ENCODE results near the gene TFF1.
"Not testable (repeated sequence)": the region's sequence is repeated elsewhere in the genome, so short reads cannot be mapped to it uniquely, and the experiment has no call there.

TFF1 gene

GRCh38 chr21:42366292-42367010 lies at the start of gene TFF1:
Gene TFF1 (minus strand): TSS chr21:42366535. CDS start chr21:42366495, 40 bp downstream.
- no peak for DNase-seq

DNA sequence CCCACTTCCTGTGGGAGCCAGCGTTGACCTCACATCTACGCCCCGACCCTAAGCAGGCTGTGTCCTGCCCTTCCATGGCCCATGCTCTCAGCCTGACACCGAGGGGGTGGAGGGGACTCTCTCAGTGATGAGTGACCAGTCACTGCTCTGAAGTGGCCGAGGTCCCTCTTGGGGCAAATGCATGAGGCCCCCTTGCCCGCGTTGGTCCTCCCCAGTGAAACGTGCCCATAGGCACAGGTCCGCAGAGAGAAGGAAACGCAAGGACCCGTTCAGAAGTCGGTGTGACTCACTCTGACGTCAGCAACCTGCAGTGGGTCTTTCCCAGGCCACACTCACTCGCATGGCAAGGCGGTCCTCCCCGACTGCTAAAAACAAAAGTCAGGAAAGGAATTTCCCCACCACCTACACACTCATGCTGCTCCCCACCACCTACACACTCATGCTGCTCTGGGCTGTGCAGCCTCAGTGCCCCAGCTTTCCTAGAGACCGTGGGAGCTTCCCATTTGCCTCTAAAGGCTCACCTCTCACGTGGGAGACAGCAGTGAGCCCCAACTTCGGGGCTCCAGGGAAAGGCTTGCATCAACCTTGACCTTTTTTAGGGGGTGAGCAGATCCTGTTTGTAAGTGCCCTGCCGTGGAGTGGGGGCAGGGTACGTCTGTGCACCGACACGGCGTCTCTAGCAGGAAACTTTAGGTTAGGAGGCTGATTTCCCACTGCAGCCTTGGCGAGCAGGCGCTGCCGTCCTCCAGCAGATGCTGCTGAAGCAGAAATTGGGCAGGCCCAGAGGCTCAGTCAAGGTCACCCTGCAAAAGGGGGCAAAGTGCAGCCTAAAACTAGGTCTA lies 48.8 kb upstream of the TFF1 start:
- DNase-seq, result peak; percentile 7

DNA sequence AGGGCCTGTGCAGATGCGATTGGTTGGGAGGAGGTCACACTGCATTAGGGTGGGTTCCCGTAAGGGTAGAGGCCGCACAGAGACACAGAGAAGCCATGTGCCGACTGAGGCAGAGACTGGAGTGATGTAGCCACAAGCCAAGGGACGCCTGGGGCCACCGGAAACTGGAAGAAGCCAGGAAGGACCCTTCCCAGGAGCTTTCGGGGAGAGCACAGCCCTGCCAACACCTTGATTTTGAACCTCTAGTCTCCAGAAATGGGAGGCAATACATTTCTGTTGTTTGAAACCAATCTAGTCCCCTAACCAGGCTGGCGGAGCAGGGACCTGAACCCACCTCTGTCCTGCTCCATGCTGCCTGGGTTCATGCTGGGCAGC lies 48.2 kb upstream of the TFF1 start:
- DNase-seq, result no peak

DNA sequence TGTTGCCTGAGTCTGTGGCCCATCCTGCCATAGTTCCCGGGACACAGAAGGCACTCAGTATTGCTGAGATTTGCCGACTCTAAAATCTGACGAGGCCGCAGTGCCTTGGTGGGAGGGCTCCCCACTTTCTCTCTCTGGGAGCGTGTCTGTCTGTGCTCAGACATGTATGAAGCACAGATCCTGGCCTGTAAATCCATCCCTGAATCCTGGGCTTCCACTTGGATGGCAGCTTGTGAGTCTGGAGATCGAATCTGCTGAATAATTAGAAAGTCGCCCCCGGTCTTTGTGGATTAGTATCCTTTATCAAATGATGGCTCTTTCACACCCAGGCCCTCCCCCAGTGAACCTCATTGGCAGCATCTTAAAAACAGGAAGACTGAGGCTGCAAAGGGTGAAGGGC lies 47.7 kb upstream of the TFF1 start:
- DNase-seq, result no peak

DNA sequence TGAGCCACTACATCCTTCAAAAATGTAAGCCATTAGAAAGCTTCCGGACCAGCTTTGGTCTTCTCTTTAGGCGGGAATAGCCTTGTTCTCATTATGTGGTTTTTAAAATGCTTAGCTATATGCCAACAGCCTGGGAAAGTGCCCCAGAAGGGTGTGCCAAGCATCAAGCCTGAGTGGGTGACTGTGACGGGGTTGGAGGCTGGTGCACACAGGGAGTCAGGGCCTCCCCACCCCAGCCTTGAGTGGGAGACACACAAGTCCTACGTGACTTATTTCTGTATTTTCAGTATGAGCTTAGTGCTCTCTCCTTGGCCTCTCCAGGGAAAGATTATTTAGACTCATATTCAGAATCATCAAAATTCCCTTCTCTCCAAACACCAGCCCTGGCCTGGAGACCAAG lies 47.2 kb upstream of the TFF1 start:
- no peak for DNase-seq

DNA sequence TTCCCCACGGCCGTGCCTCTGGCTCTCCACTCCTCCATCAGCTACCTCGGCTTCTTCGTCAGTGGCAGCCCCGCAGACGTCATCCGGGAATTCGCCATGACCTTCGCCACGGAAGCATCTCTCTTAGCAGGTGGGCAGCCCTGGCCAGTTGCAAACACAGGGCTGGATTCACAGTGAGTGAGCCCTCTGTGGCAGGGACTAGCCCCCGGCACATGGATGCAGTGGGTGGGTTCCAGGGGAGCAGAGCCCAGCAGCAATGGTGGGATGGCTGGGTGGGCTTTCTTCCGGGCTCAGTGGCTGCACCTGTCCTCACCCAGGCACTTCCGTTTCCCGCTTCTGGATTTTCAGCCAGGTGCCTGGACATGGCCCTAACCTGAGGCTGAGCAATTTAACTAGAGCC lies 46.8 kb upstream of the TFF1 start:
- DNase-seq, result no peak

- no peak for DNase-seq
Measured at GRCh38 chr21:42412636-42412933, 46.2 kb upstream of the TFF1 start.

- DNase-seq, result no peak
Measured at GRCh38 chr21:42411891-42412635, 45.7 kb upstream of the TFF1 start.

DNA sequence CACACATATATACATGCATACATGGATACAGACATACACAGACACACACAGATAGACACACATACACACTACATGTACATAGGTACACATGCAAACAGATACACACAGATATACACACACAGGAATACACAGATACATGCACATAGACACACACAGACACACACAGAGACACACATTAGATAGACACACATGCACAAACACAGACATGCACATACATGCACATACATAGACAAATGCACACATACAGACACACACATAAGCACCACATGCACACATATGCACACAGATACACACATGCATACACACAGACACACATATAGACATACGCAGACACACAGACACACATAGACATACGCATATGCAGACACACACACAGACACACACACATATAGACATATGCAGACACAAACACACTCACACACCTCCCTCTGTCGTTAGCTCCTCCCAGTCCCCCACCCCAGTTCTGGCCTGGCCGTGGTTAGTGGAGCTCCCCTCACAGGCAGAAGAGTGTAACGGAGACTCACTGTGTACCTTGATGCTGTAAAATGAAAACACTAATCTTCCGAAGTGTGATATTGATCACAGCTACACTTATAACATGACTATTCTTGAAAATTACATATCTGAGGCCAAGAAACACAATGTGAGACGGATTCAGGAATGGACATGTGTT lies 45.0 kb upstream of the TFF1 start:
- peak; percentile 43 for DNase-seq

DNA sequence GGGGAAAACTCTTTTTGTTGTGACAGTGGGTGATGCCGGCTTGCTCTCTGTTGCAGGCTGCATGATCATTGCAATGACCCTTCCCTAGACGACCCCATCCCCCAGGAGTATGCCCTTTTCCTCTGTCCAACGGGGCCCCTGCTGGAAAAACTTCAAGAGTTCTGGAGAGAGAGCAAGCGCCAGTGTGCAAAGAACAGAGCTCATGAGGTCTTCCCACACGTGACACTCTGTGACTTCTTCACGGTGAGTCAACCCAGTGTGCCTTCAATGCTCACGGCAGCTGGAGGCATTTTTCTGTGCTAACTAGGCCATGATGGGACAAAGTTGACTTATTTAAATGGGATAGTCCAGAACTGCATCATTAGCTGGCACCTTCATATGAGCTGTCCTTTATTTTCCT lies 43.0 kb upstream of the TFF1 start:
- DNase-seq, result no peak

DNA sequence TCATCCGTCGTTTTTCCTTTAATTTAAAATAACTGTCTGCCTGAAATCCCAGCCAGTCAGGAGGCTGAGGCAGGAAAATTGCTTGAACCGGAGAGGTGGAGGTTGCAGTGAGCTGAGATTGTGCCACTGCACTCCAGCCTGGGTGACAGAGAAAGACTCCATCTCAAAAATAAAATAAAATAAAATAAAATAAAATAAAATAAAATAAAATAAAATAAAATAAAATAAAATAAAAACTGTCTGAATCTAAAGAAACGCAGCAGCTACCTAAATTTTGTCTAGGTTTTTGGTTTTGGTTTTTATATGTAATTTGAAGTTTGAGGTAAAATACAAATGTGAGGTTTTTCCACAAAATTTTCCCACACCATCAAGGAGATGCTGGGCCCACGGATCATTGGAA lies 42.4 kb upstream of the TFF1 start:
- not testable (repeated sequence) for DNase-seq

DNA sequence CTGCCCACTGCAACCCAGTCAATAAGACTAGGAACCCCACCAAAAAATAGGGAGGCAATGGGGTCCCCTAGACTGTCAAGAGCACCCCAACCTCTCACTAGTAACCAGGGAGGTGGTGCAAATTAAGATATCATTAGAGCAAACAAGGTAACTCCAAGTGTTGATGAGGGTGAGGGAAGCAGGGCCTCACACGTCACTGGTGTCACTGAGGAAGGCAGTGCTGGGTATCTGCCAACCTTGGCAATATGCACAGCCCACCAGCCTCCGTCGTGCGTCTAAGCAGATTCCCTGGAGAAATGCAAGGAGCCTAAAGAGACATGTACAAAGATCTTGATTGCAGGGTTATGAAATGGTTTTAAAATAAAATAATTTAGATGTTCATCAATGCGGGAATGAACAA lies 41.1 kb upstream of the TFF1 start:
- no peak for DNase-seq

- DNase-seq, result no peak
Measured at GRCh38 chr21:42406866-42407265, 40.5 kb upstream of the TFF1 start.

DNA sequence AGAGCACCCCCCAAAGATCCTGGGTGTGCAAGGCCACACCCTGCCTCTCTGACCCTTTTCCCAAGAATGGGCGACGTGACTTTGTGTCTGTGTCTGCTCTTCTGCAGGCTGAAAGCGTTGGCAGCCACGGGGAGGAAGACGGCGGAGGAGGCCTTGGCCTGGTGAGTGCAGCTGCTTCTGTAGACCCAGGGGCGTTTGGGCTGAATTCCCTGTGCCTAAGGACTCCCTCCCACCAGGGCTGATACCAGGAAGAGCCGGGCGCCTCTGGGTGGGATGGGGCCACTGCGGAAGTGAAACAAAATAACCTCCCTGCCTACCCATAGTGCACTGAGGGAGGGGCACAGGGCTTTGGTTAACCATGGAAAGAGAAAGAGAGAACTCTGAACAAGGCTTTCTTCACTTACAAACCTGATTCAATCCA lies 39.9 kb upstream of the TFF1 start:
- DNase-seq, result no peak

DNA sequence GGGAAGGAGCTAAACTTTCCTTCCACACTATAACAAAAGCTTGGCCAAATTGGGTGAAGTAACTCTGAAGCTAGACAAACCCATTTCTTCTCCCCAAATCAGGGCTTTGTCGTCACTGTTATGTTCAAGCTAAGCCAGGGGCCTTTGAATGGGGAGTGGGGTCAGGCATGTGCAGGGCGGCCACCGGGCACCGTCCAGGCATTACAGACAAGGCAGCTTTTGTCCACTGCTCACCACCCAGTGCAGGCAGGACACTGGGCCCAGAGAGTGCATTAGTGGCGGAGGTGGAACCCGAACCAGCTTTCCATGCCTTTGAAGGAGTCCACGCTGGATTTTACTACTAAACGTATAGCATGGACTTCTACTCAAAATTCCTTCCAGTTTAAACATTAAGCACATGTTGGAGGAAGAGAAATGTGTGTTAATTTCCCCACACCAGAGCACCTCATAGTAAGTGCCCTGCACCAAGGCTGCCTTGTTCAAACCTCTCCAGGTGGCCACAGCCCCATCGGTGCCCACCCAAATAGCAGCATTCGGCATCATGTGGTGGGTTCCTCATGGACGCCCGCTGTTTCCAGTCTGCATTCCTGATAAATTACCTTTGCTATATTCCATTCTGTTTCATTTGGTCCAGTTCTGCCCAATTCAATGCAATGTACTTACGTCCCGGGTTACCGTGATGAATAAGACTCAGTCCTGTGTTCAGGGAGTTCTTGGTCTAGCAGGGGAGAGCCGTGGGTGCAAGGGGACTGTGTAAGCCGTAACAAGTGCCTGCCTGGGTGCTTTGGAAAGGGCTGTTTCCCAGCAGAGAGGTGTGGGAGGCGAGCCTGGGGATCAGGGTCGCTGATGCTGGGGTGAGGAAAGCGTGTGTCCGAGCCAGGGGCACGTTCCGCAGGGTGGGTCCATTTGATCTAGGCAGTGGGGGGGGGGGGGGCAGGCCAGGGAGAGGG lies 39.0 kb upstream of the TFF1 start:
- DNase-seq, result no peak

DNA sequence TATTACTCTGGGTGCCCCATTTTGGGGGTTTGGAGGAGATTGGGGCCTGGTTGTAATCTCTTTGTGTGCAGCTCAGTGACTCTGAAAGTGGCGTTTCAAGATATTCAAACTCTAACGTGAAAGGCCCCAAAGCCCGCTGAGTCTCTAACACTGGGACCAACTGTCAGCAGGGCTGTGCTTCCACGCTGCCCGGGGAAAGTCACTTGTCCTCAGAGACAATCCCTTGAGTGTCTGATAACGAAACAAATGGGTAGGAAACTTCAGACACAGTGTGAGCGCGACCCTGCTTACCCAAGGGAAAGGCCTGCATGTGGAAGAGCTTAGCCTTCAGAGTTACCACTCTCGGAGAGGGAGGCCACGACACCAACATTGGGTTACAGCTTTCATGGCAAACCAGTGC lies 38.2 kb upstream of the TFF1 start:
- DNase-seq, result no peak

DNA sequence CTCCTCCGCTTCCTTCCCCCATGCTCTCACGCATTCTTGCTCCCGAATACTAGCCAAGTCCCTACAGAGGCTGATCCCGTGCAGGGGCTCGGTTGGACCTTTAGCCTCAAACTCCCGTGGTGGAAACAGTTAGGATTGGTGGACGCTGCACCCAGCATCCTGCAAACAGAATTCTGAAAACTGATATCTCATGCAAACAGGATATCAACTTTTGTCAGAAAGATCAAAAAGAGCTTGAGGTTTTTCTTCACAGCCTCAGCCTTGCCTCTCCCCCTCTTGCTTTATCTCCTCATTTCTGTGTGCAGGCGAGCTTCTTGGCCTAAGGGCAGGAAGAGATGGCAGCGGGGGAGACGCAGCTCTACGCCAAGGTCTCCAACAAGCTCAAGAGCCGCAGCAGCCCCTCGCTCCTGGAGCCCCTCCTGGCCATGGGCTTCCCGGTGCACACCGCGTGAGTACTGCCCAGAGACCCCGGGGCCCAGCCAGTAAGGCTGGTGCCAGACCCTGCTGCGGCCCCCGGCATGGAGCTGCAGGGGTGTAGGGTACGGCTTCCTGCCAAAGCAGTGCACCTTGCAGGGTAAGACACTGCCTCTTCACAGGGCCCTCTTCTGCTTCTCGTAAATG lies 37.4 kb upstream of the TFF1 start, which contains the start of gene UBASH3A:
TSS of gene UBASH3A (plus strand) at position 292 of the 621 bp plus-strand sequence. CDS start at position 336, 44 bp downstream.
- no peak for DNase-seq

- DNase-seq, result no peak
Measured at GRCh38 chr21:42401820-42402251, 35.5 kb upstream of the TFF1 start.

GRCh38 chr21:42401154-42401553 lies 34.8 kb upstream of the TFF1 start:
- no peak for DNase-seq

DNA sequence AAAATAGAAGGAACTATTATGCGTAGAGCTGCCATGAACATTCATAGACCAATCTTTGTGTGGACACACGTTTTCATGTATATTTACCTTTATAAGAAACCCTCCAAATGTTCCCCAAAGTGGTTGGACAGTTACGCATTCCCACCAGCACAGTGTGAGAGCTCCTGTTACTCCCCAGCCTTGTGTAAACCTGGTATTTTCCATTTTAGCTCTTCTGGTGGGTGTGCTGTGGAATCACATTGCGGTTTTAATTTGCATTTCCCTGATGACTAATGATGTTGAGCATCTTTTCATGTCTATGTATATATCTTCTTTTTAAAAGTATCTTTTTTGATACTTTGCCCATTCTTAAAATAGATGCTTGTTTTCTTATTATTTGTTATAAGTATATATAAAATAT lies 34.2 kb upstream of the TFF1 start:
- DNase-seq, result no peak

- no peak for DNase-seq
Measured at GRCh38 chr21:42398436-42399028, 32.2 kb upstream of the TFF1 start.

Data from SHP77 treated with DMSO at 0.1 percent for 48 hours (cell line).